ENCODE results near the gene GHR. TPM values are rescaled to one million over a fixed set of nuclear protein-coding genes. Genes with fewer than 3 reads are reported as not detected.
A peak's percentile ranks its signal among the peaks of the same experiment; 100 is the strongest.
"Not testable (repeated sequence)": the region's sequence is repeated elsewhere in the genome, so short reads cannot be mapped to it uniquely, and the experiment has no call there.

The GHR gene
- total and polyA plus RNA-seq, 8 donors, result 0.87 to 34.8 (median 7.8) TPM

- Histone ChIP-seq H3K4me1 (peaks cover 0 to 8% (median 4%) of the 10 kb centered on the region in 4 donors), H3K4me3 (no peak overlapping the region), H3K27me3 (no peaks in the 10 kb centered on the region), H3K36me3 (no peaks in the 10 kb centered on the region), H3K27ac (no peak overlapping the region), H3K9me3 (no peaks in the 10 kb centered on the region)
- intact Hi-C loops (cut with DNase I; ENCODE audit: low total_unique reads), result no loop called here
- DNase-seq, result no peak
- TF ChIP-seq POLR2AphosphoS5 (IDR thresholded peaks at IDR 0.05) (no peak), POLR2A (IDR thresholded peaks at IDR 0.05) (no peak), CTCF (IDR thresholded peaks at IDR 0.05) (no peak), EP300 (IDR thresholded peaks at IDR 0.05) (no peak)
Measured at GRCh38 chr5:42656651-42657015, 233.4 kb downstream of the GHR start.

GRCh38 chr5:42659869-42660268, 236.6 kb downstream of the GHR start:
- H3K27ac ChIP-seq; H3K4me1 ChIP-seq; intact Hi-C loops (cut with DNase I; ENCODE audit: low total_unique reads); DNase-seq; H3K36me3 ChIP-seq; H3K27me3 ChIP-seq; H3K4me3 ChIP-seq; H3K9me3 ChIP-seq: not testable (repeated sequence)
- WGBS, 5 donors, result 78 to 91% (median 82%) methylated on average over 3 to 13 of the region's 13 CpGs

GRCh38 chr5:42665857-42666256, 242.6 kb downstream of the GHR start:
- Histone ChIP-seq H3K27me3 (no peaks in the 10 kb centered on the region), H3K4me3 (no peak overlapping the region), H3K27ac (no peak overlapping the region), H3K9me3 (no peaks in the 10 kb centered on the region), H3K4me1 (no peaks in the 10 kb centered on the region), H3K36me3 (no peaks in the 10 kb centered on the region)
- DNase-seq, result no peak
- intact Hi-C loops (cut with DNase I; ENCODE audit: low total_unique reads), result no loop called here
- 93 to 97% (median 95%) methylated on average over 3 of the region's 3 CpGs for WGBS, 5 donors
- TF ChIP-seq CTCF (IDR thresholded peaks at IDR 0.05), result no peak
- TF ChIP-seq POLR2A (IDR thresholded peaks at IDR 0.05), result no peak
- no peak for TF ChIP-seq POLR2AphosphoS5 (IDR thresholded peaks at IDR 0.05)
- no peak for TF ChIP-seq EP300 (IDR thresholded peaks at IDR 0.05)

GRCh38 chr5:42666869-42667268, 243.6 kb downstream of the GHR start:
- intact Hi-C loops (cut with DNase I; ENCODE audit: low total_unique reads), result no loop called here
- H3K9me3 ChIP-seq, result no peaks in the 10 kb centered on the region
- DNase-seq, result peak in 1 of 2 donors; percentile 19
- 64 to 76% (median 68%) methylated on average over 3 of the region's 3 CpGs for WGBS, 5 donors
- H3K27me3 ChIP-seq, result no peaks in the 10 kb centered on the region
- no peak overlapping the region for H3K4me3 ChIP-seq
- TF ChIP-seq CTCF (IDR thresholded peaks at IDR 0.05), result no peak
- no peaks in the 10 kb centered on the region for H3K4me1 ChIP-seq
- H3K27ac ChIP-seq, result no peak overlapping the region
- no peaks in the 10 kb centered on the region for H3K36me3 ChIP-seq

- Histone ChIP-seq H3K9me3 (peaks cover 0 to 6% (median 0%) of the 10 kb centered on the region in 4 donors), H3K4me1 (no peaks in the 10 kb centered on the region), H3K27ac (no peak overlapping the region), H3K4me3 (no peak overlapping the region), H3K27me3 (no peaks in the 10 kb centered on the region), H3K36me3 (no peaks in the 10 kb centered on the region)
- WGBS, 5 donors, result 85 to 97% (median 92%) methylated on average over 2 of the region's 2 CpGs
- DNase-seq, result no peak
- no peak for TF ChIP-seq POLR2A (IDR thresholded peaks at IDR 0.05)
- TF ChIP-seq EP300 (IDR thresholded peaks at IDR 0.05), result no peak
- TF ChIP-seq POLR2AphosphoS5 (IDR thresholded peaks at IDR 0.05), result no peak
- TF ChIP-seq CTCF (IDR thresholded peaks at IDR 0.05), result no peak
- intact Hi-C loops (cut with DNase I; ENCODE audit: low total_unique reads), result no loop called here
Measured at GRCh38 chr5:42668254-42668653, 245.0 kb downstream of the GHR start.

All from stomach (tissue), 9 donors.